ENCODE measurements around the gene ZNF846. TPM values are rescaled to one million over a fixed set of nuclear protein-coding genes. Genes with fewer than 3 reads are reported as not detected.

Gene ZNF846
- total RNA-seq, 1 experiment from 2014 or later, result 10.2 TPM

GRCh38 chr19:9799162-9799561 lies 30.6 kb upstream of the ZNF846 start:
- TF ChIP-seq CTCF (IDR thresholded peaks at IDR 0.05) (no peak), REST (IDR thresholded peaks at IDR 0.05; ENCODE audit: insufficient read depth in 1 of 2, low read depth in 2 of 2, low read length in 1 of 2) (no peak), SIN3A (IDR thresholded peaks at IDR 0.05; ENCODE audit: borderline replicate concordance, insufficient read depth, low read depth, low read length) (no peak), TCF7L2 (IDR thresholded peaks at IDR 0.05; ENCODE audit: low read depth, low read length) (no peak), POLR2AphosphoS5 (IDR thresholded peaks at IDR 0.05; ENCODE audit: low read depth, low read length) (no peak)
- in situ Hi-C loops (cut with HindIII; ENCODE audit: low pct_unique_long_range_greater_than_20kb, low sequenced_read_pairs), result no loop called here
- POLR2A ChIA-PET, result interaction anchor here (0.6 kb wide), 1 partner anchor 194 kb away, joined by 4 read pairs; no protein-coding TSS in a partner anchor

DNA sequence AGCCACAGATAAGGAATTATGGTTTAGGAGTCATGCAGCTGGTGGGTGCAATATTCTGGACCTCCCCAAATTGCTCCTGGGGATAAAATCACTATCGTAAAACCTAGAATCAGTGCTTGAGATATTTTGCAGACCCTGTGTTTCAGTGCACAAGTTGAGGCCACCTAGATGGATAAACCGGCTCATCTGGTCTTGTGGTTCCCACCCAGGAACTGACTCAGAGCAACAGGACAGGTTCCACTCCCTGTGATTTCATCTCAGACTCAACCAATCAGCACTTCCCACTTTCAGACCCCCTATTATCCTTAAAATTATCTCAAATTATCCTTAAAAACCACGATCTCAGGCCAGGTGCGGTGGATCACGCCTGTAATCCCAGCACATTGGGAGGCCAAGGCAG lies 29.3 kb upstream of the ZNF846 start:
- CTCF ChIA-PET, result interaction anchor here (0.6 kb wide), 1 partner anchor 172 kb away, joined by 6 read pairs; no protein-coding TSS in a partner anchor
- Histone ChIP-seq H3K4me3 (ENCODE audit: low read depth in 2 of 2, low read length in 2 of 2) (no peak overlapping the region), H3K27me3 (ENCODE audit: control insufficient read depth, insufficient read depth, low read length) (no peaks in the 10 kb centered on the region), H3K36me3 (ENCODE audit: control insufficient read depth, insufficient read depth, low read length) (no peaks in the 10 kb centered on the region), H3K4me1 (ENCODE audit: control insufficient read depth, insufficient read depth, low read length) (no peaks in the 10 kb centered on the region), H3K27ac (ENCODE audit: low read length) (no peak overlapping the region), H3K9me3 (ENCODE audit: control insufficient read depth, insufficient read depth, low read depth, low read length) (no peaks in the 10 kb centered on the region)
- DNase-seq (ENCODE audit: low read depth, low spot score) (no peak), ATAC-seq (no peak)
- TF ChIP-seq POLR2AphosphoS5 (IDR thresholded peaks at IDR 0.05; ENCODE audit: low read depth, low read length) (no peak), REST (IDR thresholded peaks at IDR 0.05; ENCODE audit: insufficient read depth in 1 of 2, low read depth in 2 of 2, low read length in 1 of 2) (no peak), TCF7L2 (IDR thresholded peaks at IDR 0.05; ENCODE audit: low read depth, low read length) (no peak), CTCF (IDR thresholded peaks at IDR 0.05) (no peak), SIN3A (IDR thresholded peaks at IDR 0.05; ENCODE audit: borderline replicate concordance, insufficient read depth, low read depth, low read length) (no peak)
- POLR2A ChIA-PET, result no interaction called here
- intact Hi-C loops (cut with micrococcal nuclease; ENCODE audit: unreplicated experiment) (loop anchor here (5.0 to 10.0 kb wide), 2 partner anchors 213 to 661 kb away; partner anchors contain the start of gene ZNF121), in situ Hi-C loops (cut with HindIII; ENCODE audit: low pct_unique_long_range_greater_than_20kb, low sequenced_read_pairs) (no loop called here)
- BruUV-seq (replicated peaks), result no TSS peak

More at GRCh38 chr19:9799162-9799561, 30.6 kb upstream of the ZNF846 start:
- Histone ChIP-seq H3K4me1 (ENCODE audit: control insufficient read depth, insufficient read depth, low read length) (no peaks in the 10 kb centered on the region), H3K27me3 (ENCODE audit: control insufficient read depth, insufficient read depth, low read length) (no peaks in the 10 kb centered on the region), H3K4me3 (ENCODE audit: low read depth in 2 of 2, low read length in 2 of 2) (no peak overlapping the region), H3K9me3 (ENCODE audit: control insufficient read depth, insufficient read depth, low read depth, low read length) (no peaks in the 10 kb centered on the region), H3K27ac (ENCODE audit: low read length) (no peak overlapping the region), H3K36me3 (ENCODE audit: control insufficient read depth, insufficient read depth, low read length) (no peaks in the 10 kb centered on the region)
- CTCF ChIA-PET, result interaction anchor here (0.5 kb wide), 1 partner anchor 17 kb away, joined by 4 read pairs; no protein-coding TSS in a partner anchor
- no peak for ATAC-seq
- no peak for DNase-seq (ENCODE audit: low read depth, low spot score)
- intact Hi-C loops (cut with micrococcal nuclease; ENCODE audit: unreplicated experiment), result loop anchor here (5.0 to 10.0 kb wide), 2 partner anchors 214 to 662 kb away; partner anchors contain the start of gene ZNF121
- BruUV-seq (replicated peaks), result no TSS peak

Measured in Panc1 (cell line).